GM12892 (cell line): ENCODE results near the gene TRIML2.

Source experiments
- POLR2A ChIP-seq: IDR thresholded peaks from 2 replicates; pipeline ENCODE4 v1.6.1; 2011; ENCODE audit warnings: low read depth, low read length, control low read depth
- TAF1 ChIP-seq: IDR thresholded peaks from 2 replicates; pipeline ENCODE4 v1.6.1; 2011; ENCODE audit warnings: low read depth, mild to moderate bottlenecking, control low read depth, low read length, borderline replicate concordance

GRCh38 chr4:188145601-188146000, 36.2 kb upstream of the TRIML2 start:
- TF ChIP-seq POLR2A (no peak), TAF1 (no peak)
